GM12878 (cell line): ENCODE results near the gene VSX1. TPM values are rescaled to one million over a fixed set of nuclear protein-coding genes. Genes with fewer than 3 reads are reported as not detected.
A peak's percentile ranks its signal among the peaks of the same experiment; 100 is the strongest.

Experiments used
- ATF2 ChIP-seq: IDR thresholded peaks from 2 replicates; pipeline ENCODE4 v1.6.1; 2012; ENCODE audit warnings: low read length, inconsistent platforms
- BCL11A ChIP-seq: IDR thresholded peaks from 2 replicates; pipeline ENCODE4 v1.6.1; 2011; ENCODE audit warnings: low read depth, low read length
- BRCA1 ChIP-seq: IDR thresholded peaks from 2 replicates; pipeline ENCODE4 v1.6.1; 2011; ENCODE audit warnings: low read depth, low read length, improper control_type of control experiment
- CHD1 ChIP-seq: IDR thresholded peaks from 2 replicates; pipeline ENCODE4 v1.6.1; 2012; ENCODE audit warnings: low read depth, low read length, improper control_type of control experiment
- CHD2 ChIP-seq: IDR thresholded peaks from 2 replicates; pipeline ENCODE4 v1.6.1; 2011; ENCODE audit warnings: low read depth, low read length, improper control_type of control experiment, borderline replicate concordance
- CREB1 ChIP-seq: IDR thresholded peaks from 2 replicates; pipeline ENCODE4 v1.6.1; 2012; ENCODE audit warnings: low read depth, mild to moderate bottlenecking, inconsistent platforms
- DPF2 ChIP-seq: fragments of 450-650 bp; IDR thresholded peaks from 2 replicates; pipeline ENCODE4 v1.6.1; 2017; ENCODE audit warnings: mild to moderate bottlenecking
- EED ChIP-seq: sonication (generic); IDR thresholded peaks from 2 replicates; pipeline ENCODE4 v1.6.1; 2016; ENCODE audit warnings: antibody characterized with exemption, low read depth
- ESRRA ChIP-seq: IDR thresholded peaks from 2 replicates; pipeline ENCODE4 v1.6.1; 2012; ENCODE audit warnings: mild to moderate bottlenecking, low read length, improper control_type of control experiment
- JUND ChIP-seq: IDR thresholded peaks from 2 replicates; pipeline ENCODE4 v1.6.1; 2012; ENCODE audit warnings: low read depth, mild to moderate bottlenecking, low read length, improper control_type of control experiment, moderate library complexity
- KLF5 ChIP-seq: fragments of 450-650 bp; IDR thresholded peaks from 2 replicates; pipeline ENCODE4 v1.6.1; 2014; ENCODE audit warnings: mild to moderate bottlenecking; ENCODE audit not compliant: partially characterized antibody
- LARP7 ChIP-seq: fragments of 450-650 bp; IDR thresholded peaks from 2 replicates; pipeline ENCODE4 v1.6.1; 2017; ENCODE audit warnings: mild to moderate bottlenecking
- MEF2A ChIP-seq: IDR thresholded peaks from 2 replicates; pipeline ENCODE4 v1.6.1; 2011; ENCODE audit warnings: low read depth, mild to moderate bottlenecking, low read length, moderate library complexity; ENCODE audit not compliant: insufficient read depth
- MLLT1 ChIP-seq: fragments of 450-650 bp; IDR thresholded peaks from 2 replicates; pipeline ENCODE4 v1.6.1; 2016; ENCODE audit warnings: mild to moderate bottlenecking
- MYC ChIP-seq: IDR thresholded peaks from 2 replicates; pipeline ENCODE4 v1.6.1; 2011; ENCODE audit warnings: mild to moderate bottlenecking, low read length, moderate library complexity, inconsistent platforms; ENCODE audit not compliant: insufficient read depth, insufficient replicate concordance, insufficient read length, severe bottlenecking
- NR2C1 ChIP-seq: fragments of 450-650 bp; IDR thresholded peaks from 2 replicates; pipeline ENCODE4 v1.6.1; 2017; ENCODE audit warnings: antibody characterized with exemption, mild to moderate bottlenecking, moderate library complexity
- PBX3 ChIP-seq: IDR thresholded peaks from 2 replicates; pipeline ENCODE4 v1.6.1; 2011; ENCODE audit warnings: mild to moderate bottlenecking, low read depth, low read length, moderate library complexity; ENCODE audit not compliant: insufficient replicate concordance
- POLR2A ChIP-seq: IDR thresholded peaks from 2 replicates; pipeline ENCODE4 v1.6.1; 2011; ENCODE audit warnings: low read depth, mild to moderate bottlenecking, low read length
- SIN3A ChIP-seq: IDR thresholded peaks from 2 replicates; pipeline ENCODE4 v1.6.1; 2012; ENCODE audit warnings: low read depth, low read length, improper control_type of control experiment
- ZBED1 ChIP-seq: IDR thresholded peaks from 2 replicates; pipeline ENCODE4 v1.6.1; 2016; ENCODE audit warnings: borderline replicate concordance
- polyA plus RNA-seq, 11 experiments: library from polyadenylated mRNA; depleted of rRNA in 4 of 11; unstranded in 6 of 11; stranded (reverse) in 5 of 11; fragments of >200 nt; fragmentation: Nextera tagmentation in 4 of 11; fragmentation: Illumina TruSeq in 1 of 11; extraction: Ambion mirVana in 4 of 11; extraction: Trizol in 1 of 11; gene quantifications; 1 replicate in 1 of 11; 2 replicates in 10 of 11; pipeline versions ENCODE4 v1.2.1 to v1.2.3, GENCODE V29; 2011 to 2016; ENCODE audit warnings: inconsistent platforms in 2 of 11, missing spikeins in 2 of 11, low read depth in 1 of 11
- total RNA-seq, 4 experiments: library from RNA; depleted of rRNA in 3 of 4; stranded (reverse); fragments of >200 nt in 3 of 4; fragmentation: Illumina TruSeq in 1 of 4; extraction: Trizol in 1 of 4; gene quantifications; 2 replicates each; pipeline versions ENCODE4 v1.2.1 to v1.2.3, GENCODE V29; 2013 to 2021
- TF ChIP-seq, protein P1 (sequence below): fragments of 450-650 bp; IDR thresholded peaks from 2 replicates; pipeline ENCODE4 v1.6.1; 2018; ENCODE audit warnings: mild to moderate bottlenecking, low read depth, moderate library complexity; ENCODE audit not compliant: partially characterized antibody
- TF ChIP-seq, protein P2 (sequence below): fragments of 450-650 bp; IDR thresholded peaks from 2 replicates; pipeline ENCODE4 v1.6.1; 2017; ENCODE audit warnings: mild to moderate bottlenecking

VSX1 gene
- total and polyA plus RNA-seq, 10 of the 15 experiments (the other 5 are each of a cell fraction or from before 2014, with no cell fraction given): 0.05 TPM; not detected in 9

- TF ChIP-seq DPF2 (peak; percentile 83; the same call in 1 of the 2 replicates), SIN3A (0 out of 2 replicates have a peak, but pooled peaks have one; percentile 31), JUND (no peak), PBX3 (no peak), BRCA1 (no peak), MYC (no peak), ESRRA (no peak), CREB1 (0 out of 2 replicates have a peak, but pooled peaks have one; percentile 22), CHD1 (no peak), POLR2A (peak; percentile 74), EED (peak; percentile 73; the same call in 1 of the 2 replicates), KLF5 (peak; percentile 70), CHD2 (0 out of 2 replicates have a peak, but pooled peaks have one; percentile 19), MEF2A (no peak), MLLT1 (no peak), ZBED1 (no peak), ATF2 (no peak), LARP7 (peak; percentile 58), NR2C1 (no peak), BCL11A (no peak)
- TF ChIP-seq, protein P1, sequence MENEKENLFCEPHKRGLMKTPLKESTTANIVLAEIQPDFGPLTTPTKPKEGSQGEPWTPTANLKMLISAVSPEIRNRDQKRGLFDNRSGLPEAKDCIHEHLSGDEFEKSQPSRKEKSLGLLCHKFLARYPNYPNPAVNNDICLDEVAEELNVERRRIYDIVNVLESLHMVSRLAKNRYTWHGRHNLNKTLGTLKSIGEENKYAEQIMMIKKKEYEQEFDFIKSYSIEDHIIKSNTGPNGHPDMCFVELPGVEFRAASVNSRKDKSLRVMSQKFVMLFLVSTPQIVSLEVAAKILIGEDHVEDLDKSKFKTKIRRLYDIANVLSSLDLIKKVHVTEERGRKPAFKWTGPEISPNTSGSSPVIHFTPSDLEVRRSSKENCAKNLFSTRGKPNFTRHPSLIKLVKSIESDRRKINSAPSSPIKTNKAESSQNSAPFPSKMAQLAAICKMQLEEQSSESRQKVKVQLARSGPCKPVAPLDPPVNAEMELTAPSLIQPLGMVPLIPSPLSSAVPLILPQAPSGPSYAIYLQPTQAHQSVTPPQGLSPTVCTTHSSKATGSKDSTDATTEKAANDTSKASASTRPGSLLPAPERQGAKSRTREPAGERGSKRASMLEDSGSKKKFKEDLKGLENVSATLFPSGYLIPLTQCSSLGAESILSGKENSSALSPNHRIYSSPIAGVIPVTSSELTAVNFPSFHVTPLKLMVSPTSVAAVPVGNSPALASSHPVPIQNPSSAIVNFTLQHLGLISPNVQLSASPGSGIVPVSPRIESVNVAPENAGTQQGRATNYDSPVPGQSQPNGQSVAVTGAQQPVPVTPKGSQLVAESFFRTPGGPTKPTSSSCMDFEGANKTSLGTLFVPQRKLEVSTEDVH: no peak
- TF ChIP-seq, protein P2, sequence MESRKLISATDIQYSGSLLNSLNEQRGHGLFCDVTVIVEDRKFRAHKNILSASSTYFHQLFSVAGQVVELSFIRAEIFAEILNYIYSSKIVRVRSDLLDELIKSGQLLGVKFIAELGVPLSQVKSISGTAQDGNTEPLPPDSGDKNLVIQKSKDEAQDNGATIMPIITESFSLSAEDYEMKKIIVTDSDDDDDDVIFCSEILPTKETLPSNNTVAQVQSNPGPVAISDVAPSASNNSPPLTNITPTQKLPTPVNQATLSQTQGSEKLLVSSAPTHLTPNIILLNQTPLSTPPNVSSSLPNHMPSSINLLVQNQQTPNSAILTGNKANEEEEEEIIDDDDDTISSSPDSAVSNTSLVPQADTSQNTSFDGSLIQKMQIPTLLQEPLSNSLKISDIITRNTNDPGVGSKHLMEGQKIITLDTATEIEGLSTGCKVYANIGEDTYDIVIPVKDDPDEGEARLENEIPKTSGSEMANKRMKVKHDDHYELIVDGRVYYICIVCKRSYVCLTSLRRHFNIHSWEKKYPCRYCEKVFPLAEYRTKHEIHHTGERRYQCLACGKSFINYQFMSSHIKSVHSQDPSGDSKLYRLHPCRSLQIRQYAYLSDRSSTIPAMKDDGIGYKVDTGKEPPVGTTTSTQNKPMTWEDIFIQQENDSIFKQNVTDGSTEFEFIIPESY: no peak
Observed at GRCh38 chr20:25057234-25058050, 24.5 kb downstream of the VSX1 start (continued).
